ENCODE results near the gene LRRN2.

- TF ChIP-seq POLR2A (conservative IDR thresholded peaks at IDR 0.05) (no peak), CTCF (IDR thresholded peaks at IDR 0.05 in 2 of 3, conservative IDR thresholded peaks at IDR 0.05 in 1 of 3; ENCODE audit: insufficient read depth in 2 of 3, low read depth in 1 of 3, low read length in 3 of 3) (no peak)
These were observed 36.0 kb upstream of the LRRN2 start for GRCh38 chr1:204721373-204722055.

All from K562 (cell line).